Measurements from ENCODE around the gene PLCD3.
A peak's percentile ranks its signal among the peaks of the same experiment; 100 is the strongest.

Gene PLCD3

DNA sequence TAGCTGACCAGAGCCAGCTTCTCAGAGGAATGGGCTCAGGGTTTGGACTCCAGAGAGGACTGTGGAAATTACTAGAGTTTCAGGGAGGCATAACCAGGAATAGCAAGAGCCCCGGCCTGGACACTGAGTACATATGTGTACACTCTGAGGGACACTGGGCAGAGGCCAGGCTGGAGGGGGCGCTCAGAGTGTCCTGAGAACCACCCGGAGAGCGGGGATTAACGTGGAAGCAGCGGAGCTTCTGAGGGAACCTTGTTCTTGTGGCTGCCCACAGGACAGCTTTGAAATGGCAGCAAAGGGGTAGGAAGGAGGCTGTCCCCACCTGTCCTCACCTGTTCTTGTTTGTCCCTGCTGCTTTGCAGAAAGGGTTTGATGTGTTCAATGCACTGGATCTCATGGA is 27.8 kb downstream of the PLCD3 start:
- TF ChIP-seq, protein P1, sequence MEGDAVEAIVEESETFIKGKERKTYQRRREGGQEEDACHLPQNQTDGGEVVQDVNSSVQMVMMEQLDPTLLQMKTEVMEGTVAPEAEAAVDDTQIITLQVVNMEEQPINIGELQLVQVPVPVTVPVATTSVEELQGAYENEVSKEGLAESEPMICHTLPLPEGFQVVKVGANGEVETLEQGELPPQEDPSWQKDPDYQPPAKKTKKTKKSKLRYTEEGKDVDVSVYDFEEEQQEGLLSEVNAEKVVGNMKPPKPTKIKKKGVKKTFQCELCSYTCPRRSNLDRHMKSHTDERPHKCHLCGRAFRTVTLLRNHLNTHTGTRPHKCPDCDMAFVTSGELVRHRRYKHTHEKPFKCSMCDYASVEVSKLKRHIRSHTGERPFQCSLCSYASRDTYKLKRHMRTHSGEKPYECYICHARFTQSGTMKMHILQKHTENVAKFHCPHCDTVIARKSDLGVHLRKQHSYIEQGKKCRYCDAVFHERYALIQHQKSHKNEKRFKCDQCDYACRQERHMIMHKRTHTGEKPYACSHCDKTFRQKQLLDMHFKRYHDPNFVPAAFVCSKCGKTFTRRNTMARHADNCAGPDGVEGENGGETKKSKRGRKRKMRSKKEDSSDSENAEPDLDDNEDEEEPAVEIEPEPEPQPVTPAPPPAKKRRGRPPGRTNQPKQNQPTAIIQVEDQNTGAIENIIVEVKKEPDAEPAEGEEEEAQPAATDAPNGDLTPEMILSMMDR (IDR thresholded peaks at IDR 0.05; ENCODE audit: low read depth, low read length), result no peak
- no peak for DNase-seq (ENCODE audit: extremely low read depth, low read depth)

DNA sequence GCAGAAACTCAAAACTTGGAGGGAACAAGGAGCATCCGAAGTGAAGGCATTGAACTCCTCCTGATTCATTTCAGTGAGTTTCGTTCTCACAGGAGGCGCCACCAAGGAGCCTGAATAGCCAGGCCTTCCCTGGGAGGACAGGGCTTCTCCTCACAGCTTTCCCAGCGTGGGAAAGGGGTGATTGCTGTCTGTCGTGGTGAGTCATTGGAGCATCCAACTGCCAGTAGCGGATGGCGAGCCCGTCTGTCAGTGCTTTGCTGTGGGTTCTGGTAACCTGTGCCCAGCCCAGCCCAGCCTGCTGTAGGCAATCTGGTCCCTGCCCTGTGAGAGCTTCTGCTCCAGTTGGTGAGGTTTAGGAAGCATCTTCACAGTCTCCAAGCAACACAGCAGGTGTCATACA is 28.3 kb downstream of the PLCD3 start:
- TF ChIP-seq, protein P1 (IDR thresholded peaks at IDR 0.05; ENCODE audit: low read depth, low read length), result no peak
- DNase-seq (ENCODE audit: extremely low read depth, low read depth), result no peak

DNA sequence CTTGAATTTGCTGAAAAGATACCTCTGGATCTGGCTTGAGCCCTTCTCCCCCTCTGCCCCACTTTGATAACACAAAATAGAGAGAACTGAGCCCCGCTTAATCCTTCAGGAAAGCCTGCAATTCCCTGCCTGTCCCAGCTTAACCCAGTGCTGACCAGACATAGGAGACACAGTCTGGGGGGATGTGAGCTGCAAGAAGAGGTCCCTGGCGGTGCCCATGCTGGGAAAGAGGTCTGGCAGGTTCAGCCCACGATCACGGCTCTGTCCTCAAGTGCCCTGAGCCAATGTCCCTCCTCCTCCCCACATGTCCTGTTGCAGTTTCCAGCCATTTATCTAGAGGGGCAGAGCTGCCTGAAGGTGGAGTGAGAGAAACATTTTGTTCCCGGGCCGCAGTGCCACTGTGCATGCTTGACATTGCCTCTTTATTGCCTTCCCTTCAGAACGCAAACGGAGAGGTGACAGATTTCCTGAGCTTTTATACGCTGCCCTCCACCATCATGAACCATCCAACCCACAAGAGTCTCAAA is 29.0 kb downstream of the PLCD3 start:
- DNase-seq (ENCODE audit: extremely low read depth, low read depth), result no peak
- TF ChIP-seq, protein P1 (IDR thresholded peaks at IDR 0.05; ENCODE audit: low read depth, low read length), result no peak

DNA sequence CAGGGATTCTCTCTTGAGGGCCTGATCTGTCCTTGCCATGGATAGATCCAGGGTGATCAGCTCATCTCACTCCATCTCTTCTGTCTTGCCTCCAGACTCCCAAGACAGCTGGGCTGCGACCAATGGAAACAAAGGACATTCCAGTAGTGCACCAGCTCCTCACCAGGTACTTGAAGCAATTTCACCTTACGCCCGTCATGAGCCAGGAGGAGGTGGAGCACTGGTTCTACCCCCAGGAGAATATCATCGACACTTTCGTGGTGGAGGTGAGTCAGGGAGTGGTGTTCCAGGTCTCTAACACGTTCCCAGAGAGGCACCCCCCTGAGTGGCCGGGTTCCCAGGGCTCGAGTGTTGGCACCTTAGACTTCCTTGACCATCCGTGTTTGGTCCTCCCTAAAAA is 29.5 kb downstream of the PLCD3 start:
- TF ChIP-seq, protein P1 (IDR thresholded peaks at IDR 0.05; ENCODE audit: low read depth, low read length), result no peak
- DNase-seq (ENCODE audit: extremely low read depth, low read depth), result no peak

DNA sequence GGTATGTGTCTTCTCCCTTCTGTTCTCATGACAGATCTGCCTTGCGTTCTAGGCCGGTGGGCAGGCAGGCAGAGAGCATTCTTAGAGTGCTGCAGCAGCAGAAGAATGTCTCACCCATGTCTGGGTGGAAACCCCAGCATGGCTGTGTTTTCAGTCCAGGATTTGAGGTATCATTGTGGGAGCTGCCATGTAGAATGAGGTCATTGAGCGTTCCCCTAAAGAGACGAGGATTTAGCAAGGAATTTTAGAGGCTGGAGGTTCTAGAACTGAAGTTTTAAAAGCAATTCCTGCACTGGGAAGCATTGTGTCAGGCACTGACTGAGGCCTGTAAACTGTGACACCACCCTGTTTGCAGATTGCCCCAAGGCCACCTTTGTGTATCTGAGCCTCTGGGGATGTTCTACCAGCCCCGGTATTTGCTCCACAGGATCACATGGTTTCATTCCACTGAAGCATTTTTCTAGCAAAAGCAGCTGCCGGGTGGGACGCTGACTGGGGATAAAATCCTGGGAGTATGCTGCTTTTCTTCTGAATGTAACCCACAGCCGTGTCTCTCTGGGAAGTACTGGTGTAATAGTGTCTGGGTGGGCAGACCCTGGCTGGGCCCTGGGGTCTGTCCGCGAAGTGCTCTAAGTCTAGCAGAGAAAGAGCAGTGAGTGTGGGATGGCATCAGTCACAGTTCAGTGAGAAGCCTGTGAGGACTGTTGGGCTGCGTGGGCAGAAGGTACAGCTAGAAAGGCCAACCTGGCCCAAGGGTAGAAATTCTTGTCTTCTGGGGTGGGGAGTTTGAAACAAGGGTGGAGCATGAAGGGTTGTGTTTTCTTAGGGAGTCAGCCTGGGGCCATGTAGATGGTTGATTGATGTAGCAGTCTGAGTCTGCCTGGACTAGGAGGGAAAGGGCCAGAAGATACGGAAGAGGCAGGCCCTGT is 30.2 kb downstream of the PLCD3 start:
- DNase-seq (ENCODE audit: extremely low read depth, low read depth), result no peak

DNA sequence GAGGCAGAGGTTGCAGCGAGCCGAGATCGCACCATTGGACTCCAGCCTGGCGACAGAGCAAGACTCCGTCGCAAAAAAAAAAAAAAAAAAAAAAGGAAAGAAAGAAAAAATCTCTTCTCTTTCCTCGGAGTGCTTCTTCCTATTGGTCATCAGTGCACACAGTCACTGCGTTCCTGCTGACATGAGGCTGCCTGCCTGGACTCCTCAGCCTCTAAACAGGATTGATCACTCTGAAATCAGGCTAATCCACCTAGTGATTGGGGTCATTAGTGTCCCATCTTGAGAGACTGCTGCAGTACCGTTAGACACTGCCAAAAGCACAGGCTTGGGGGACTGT is 30.8 kb downstream of the PLCD3 start:
- DNase-seq (ENCODE audit: extremely low read depth, low read depth), result no peak
- TF ChIP-seq, protein P1 (IDR thresholded peaks at IDR 0.05; ENCODE audit: low read depth, low read length), result no peak

More for the DNA sequence above, 30.2 kb downstream of the PLCD3 start:
- TF ChIP-seq, protein P1 (IDR thresholded peaks at IDR 0.05; ENCODE audit: low read depth, low read length), result no peak

DNA sequence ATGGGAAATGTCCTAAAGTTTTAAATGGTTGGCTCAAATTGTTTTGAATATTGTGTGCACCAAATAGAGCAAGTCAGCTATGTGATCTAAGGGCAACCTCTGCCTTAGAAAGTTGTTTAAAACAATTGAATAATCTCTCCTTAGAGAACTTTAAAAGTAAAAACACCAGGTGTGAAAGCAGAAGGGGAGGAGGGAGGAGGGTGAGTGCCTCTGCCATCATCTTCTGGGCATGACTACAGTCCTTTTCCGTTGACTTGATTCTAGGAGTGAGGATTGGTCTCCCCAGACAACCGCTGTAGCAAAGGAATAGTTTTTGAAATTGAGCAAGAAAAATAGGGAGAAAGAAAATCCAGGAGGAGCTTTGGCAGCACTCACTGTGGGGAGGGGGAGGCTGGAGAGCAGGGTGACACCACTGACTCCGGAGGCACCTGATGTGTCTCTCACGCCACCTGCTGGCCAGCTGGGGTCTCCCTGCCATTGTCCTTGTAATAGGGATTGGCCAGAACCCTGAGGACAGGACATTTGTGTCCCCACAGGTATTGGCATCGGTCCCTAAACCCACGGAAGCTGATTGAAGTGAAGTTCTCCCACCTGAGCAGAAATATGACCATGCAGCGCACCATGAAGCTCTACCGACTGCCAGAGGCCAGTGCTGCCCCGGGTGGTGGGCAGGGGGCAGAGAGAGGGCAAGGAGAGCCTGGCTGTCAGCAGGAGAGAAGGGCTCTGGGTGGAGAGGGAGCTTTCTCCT is 33.3 kb downstream of the PLCD3 start:
- peak; percentile 58 for DNase-seq (ENCODE audit: extremely low read depth, low read depth)
- TF ChIP-seq, protein P1 (IDR thresholded peaks at IDR 0.05; ENCODE audit: low read depth, low read length), result peak; percentile 89

Data from AG09319 (cell line).